CD4-positive, alpha-beta T cell treated with Interleukin-21 for 1 hour (primary cell): ENCODE results near the gene RPS19.
"Not testable (repeated sequence)": the region's sequence is repeated elsewhere in the genome, so short reads cannot be mapped to it uniquely, and the experiment has no call there.

Source experiments
- DNase-seq: peaks from one replicate; pipeline ENCODE4 v3.0.0-alpha.2; 2020

Gene RPS19

GRCh38 chr19:41860419-41861115 lies 512 bp downstream of the RPS19 start:
- no peak for DNase-seq

GRCh38 chr19:41861116-41861768 lies 1.2 kb downstream of the RPS19 start:
- DNase-seq, result no peak

- no peak for DNase-seq
Measured at GRCh38 chr19:41861846-41862245, 1.8 kb downstream of the RPS19 start.

- no peak for DNase-seq
Measured at GRCh38 chr19:41862445-41862986, 2.5 kb downstream of the RPS19 start.

- DNase-seq, result no peak
Measured at GRCh38 chr19:41863209-41863931, 3.3 kb downstream of the RPS19 start.

GRCh38 chr19:41864374-41864773 lies 4.3 kb downstream of the RPS19 start:
- DNase-seq, result no peak

- no peak for DNase-seq
Measured at GRCh38 chr19:41866284-41866683, 6.2 kb downstream of the RPS19 start.

- DNase-seq, result no peak
Measured at GRCh38 chr19:41868120-41868988, 8.3 kb downstream of the RPS19 start.

GRCh38 chr19:41868989-41869300 lies 8.9 kb downstream of the RPS19 start:
- no peak for DNase-seq

GRCh38 chr19:41869374-41869955 lies 9.4 kb downstream of the RPS19 start:
- DNase-seq, result no peak

GRCh38 chr19:41870401-41870873 lies 10.4 kb downstream of the RPS19 start:
- no peak for DNase-seq

GRCh38 chr19:41871573-41872383 lies 11.7 kb downstream of the RPS19 start:
- DNase-seq, result peak; percentile 73

- DNase-seq, result no peak
Measured at GRCh38 chr19:41872384-41872774, 12.3 kb downstream of the RPS19 start.

- DNase-seq, result peak; percentile 68
Measured at GRCh38 chr19:41872775-41873647, 13.0 kb downstream of the RPS19 start.

- not testable (repeated sequence) for DNase-seq
Measured at GRCh38 chr19:41875973-41876372, 15.9 kb downstream of the RPS19 start.

- DNase-seq, result no peak
Measured at GRCh38 chr19:41876847-41877832, 17.1 kb downstream of the RPS19 start, which contains the start of gene CD79A. Gene CD79A, plus strand, starts transcription at chr19:41877279. Its CDS starts 26 bp downstream, at chr19:41877305.

- DNase-seq, result no peak
Measured at GRCh38 chr19:41877916-41878905, 18.2 kb downstream of the RPS19 start.

GRCh38 chr19:41879080-41879479 lies 19.0 kb downstream of the RPS19 start:
- no peak for DNase-seq
